Stimulated activated naive CD8-positive, alpha-beta T cell treated with anti-CD3 and anti-CD28 coated beads, Interleukin-15, Interleukin-2, amounts not matched to agents 100 ng/mL and 50 ng/mL, for 24 hours (primary cell): Measurements from ENCODE around the gene HSH2D.
A peak's percentile ranks its signal among the peaks of the same experiment; 100 is the strongest.

ENCODE experiments used
- H3K27ac Mint-ChIP-seq: one replicate; pipeline ENCODE4 v1.8.0; 2021; ENCODE audit warnings: mild to moderate bottlenecking, mixed read lengths
- H3K27me3 Mint-ChIP-seq: one replicate; pipeline ENCODE4 v1.8.0; 2021; ENCODE audit warnings: mixed read lengths
- H3K36me3 Mint-ChIP-seq: one replicate; pipeline ENCODE4 v1.8.0; 2021; ENCODE audit warnings: low read depth, mixed read lengths
- H3K4me1 Mint-ChIP-seq: one replicate; pipeline ENCODE4 v1.8.0; 2021; ENCODE audit warnings: low read depth, mixed read lengths
- H3K4me3 Mint-ChIP-seq: one replicate; pipeline ENCODE4 v1.8.0; 2021; ENCODE audit warnings: mild to moderate bottlenecking, mixed read lengths
- H3K9me3 Mint-ChIP-seq: one replicate; pipeline ENCODE4 v1.8.0; 2021; ENCODE audit warnings: mixed read lengths

Gene HSH2D

DNA sequence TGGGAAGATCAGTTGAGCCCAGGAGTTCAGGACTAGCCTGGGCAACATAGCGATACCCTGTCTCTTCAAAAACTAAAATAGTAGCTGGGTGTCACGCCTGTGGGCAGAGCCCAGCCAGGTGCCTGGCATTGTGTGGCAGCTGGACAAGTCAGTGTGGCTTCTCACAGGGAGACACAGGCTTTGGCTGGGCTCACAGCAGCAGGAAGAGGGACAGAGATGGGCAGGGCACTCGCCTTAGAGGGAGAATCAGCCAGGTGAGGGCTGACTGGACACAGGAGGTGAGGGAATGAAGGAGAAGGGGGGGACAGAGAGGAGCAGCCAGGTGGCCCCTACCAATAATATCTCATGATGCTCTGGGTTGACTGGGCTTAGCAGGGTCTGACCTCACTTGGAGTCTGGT lies 45.0 kb downstream of the HSH2D start:
- Mint-ChIP-seq H3K4me1 (peaks cover 32% of the 10 kb centered on the region), H3K4me3 (no peak overlapping the region), H3K27ac (no peak overlapping the region)

GRCh38 chr19:16190198-16190597 lies 46.7 kb downstream of the HSH2D start:
- Mint-ChIP-seq H3K4me3 (no peak overlapping the region), H3K4me1 (peaks cover 27% of the 10 kb centered on the region), H3K36me3 (peaks cover 45% of the 10 kb centered on the region), H3K27ac (no peak overlapping the region), H3K9me3 (no peaks in the 10 kb centered on the region), H3K27me3 (no peaks in the 10 kb centered on the region)

More for the DNA sequence above, 45.0 kb downstream of the HSH2D start:
- H3K27me3 Mint-ChIP-seq, result no peaks in the 10 kb centered on the region
- no peaks in the 10 kb centered on the region for H3K9me3 Mint-ChIP-seq
- H3K36me3 Mint-ChIP-seq, result peaks cover 40% of the 10 kb centered on the region

GRCh38 chr19:16190736-16191135 lies 47.3 kb downstream of the HSH2D start:
- no peaks in the 10 kb centered on the region for H3K27me3 Mint-ChIP-seq
- no peak overlapping the region for H3K27ac Mint-ChIP-seq
- peaks cover 45% of the 10 kb centered on the region for H3K36me3 Mint-ChIP-seq
- H3K4me3 Mint-ChIP-seq, result no peak overlapping the region
- H3K4me1 Mint-ChIP-seq, result peaks cover 24% of the 10 kb centered on the region
- H3K9me3 Mint-ChIP-seq, result no peaks in the 10 kb centered on the region

GRCh38 chr19:16191216-16191908 lies 47.9 kb downstream of the HSH2D start:
- Mint-ChIP-seq H3K4me3 (no peak overlapping the region), H3K9me3 (no peaks in the 10 kb centered on the region), H3K36me3 (peaks cover 43% of the 10 kb centered on the region), H3K27me3 (no peaks in the 10 kb centered on the region), H3K4me1 (peaks cover 25% of the 10 kb centered on the region), H3K27ac (peak overlapping the region; percentile 76)

GRCh38 chr19:16193466-16193865 lies 50.0 kb downstream of the HSH2D start:
- H3K4me3 Mint-ChIP-seq, result no peak overlapping the region
- H3K9me3 Mint-ChIP-seq, result no peaks in the 10 kb centered on the region
- H3K36me3 Mint-ChIP-seq, result peaks cover 32% of the 10 kb centered on the region
- no peaks in the 10 kb centered on the region for H3K27me3 Mint-ChIP-seq
- peaks cover 20% of the 10 kb centered on the region for H3K4me1 Mint-ChIP-seq
- no peak overlapping the region for H3K27ac Mint-ChIP-seq

GRCh38 chr19:16197188-16197621 lies 53.7 kb downstream of the HSH2D start:
- Mint-ChIP-seq H3K36me3 (peaks cover 14% of the 10 kb centered on the region), H3K27ac (peak overlapping the region; percentile 94), H3K4me1 (peaks cover 49% of the 10 kb centered on the region), H3K4me3 (peak overlapping the region; percentile 88), H3K27me3 (no peaks in the 10 kb centered on the region), H3K9me3 (no peaks in the 10 kb centered on the region)

DNA sequence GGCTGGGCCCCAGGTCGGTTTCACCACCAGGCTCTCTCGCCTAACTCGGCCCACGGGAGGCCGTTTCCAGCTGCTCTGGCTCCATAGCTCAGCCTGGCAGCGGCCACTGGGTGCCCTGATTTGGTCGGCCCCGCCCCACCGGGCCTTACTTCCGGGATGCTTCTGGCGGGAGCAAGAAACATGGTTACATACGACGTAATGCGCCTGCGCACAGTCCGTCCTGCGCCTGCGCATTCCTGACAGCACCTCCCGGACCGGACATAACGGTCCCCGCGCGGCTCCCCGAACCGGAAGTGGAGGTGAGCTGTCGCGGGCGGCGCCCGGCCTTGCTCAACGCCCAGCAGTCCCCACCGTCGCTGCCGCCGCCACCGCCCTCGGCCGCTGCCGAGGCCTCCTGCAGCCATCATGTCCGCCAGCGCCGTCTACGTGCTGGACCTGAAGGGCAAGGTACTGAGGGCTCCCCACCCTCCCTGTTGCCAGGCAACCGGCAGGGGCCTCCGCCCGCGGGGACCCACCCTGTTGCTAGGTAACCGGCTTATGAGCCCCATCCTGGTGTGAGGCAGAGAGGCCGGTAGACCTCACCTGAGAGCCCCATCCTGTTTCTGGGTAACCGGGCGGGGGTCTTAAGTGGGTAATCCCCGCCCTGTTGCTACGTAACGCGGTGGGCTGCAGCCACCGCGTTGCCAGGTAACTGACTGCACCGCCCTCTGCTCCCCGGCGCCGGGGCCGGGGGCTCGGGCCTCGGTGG lies 54.3 kb downstream of the HSH2D start, which contains the start of gene AP1M1:
AP1M1 (plus strand) TSS at position 290 of the 748 bp plus-strand sequence; CDS start at position 406, 116 bp downstream.
- H3K4me1 Mint-ChIP-seq, result peaks cover 53% of the 10 kb centered on the region
- peak within 1 kb of the TSS; percentile 94 for H3K27ac Mint-ChIP-seq
- H3K4me3 Mint-ChIP-seq, result peak within 1 kb of the TSS; percentile 88
- peaks cover 20% of the 10 kb centered on the region for H3K36me3 Mint-ChIP-seq
- H3K27me3 Mint-ChIP-seq, result no peaks in the 10 kb centered on the region
- H3K9me3 Mint-ChIP-seq, result no peaks in the 10 kb centered on the region

DNA sequence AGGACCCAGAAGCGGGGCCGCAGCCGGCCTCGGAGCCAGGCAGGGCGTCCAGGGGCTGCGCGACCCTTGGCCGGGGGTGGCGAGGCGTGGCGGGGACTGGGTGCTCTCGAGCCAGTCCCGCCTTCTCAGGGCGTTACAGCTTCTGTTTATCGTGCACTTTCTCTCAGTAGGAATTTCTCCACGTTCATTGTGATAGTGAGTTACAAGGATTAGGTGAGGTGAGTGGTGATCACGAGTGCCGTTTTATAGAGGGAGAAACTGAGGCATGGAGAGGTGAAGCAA lies 54.8 kb downstream of the HSH2D start:
- Mint-ChIP-seq H3K27ac (peak overlapping the region; percentile 74), H3K9me3 (no peaks in the 10 kb centered on the region), H3K4me3 (peak overlapping the region; percentile 88), H3K27me3 (no peaks in the 10 kb centered on the region), H3K4me1 (peaks cover 58% of the 10 kb centered on the region), H3K36me3 (peaks cover 24% of the 10 kb centered on the region)

DNA sequence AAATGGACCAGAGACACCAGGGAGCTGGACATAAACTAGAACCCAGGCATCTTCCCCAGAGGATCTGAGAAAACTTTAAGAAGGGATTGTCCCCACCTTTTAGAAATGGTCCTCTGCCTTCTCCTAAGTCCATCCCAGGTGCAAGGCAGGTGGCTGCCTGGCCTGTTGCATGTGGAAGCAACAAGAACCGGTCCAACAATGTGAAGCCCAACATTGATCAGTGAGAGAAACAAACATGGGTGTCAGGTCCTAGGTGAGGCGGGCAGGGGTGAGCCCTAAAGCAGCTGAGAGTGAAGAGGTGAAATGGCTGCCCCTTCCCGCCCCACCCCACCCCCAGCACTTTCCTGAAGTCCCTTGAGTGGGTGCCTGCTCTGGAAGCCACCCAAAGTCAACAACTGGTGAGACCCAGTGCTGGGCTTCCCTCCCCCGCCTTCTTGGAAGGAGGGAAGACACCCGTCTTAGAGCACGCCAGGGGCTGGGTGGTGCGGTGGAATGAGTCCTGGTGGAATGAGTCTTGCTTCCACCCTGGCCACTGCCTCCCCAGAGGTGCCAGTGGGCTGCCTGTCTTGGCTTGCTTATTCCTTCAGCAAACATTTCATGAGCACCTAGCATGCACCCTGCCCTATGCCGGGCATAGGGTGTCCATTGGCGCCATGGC lies 55.9 kb downstream of the HSH2D start:
- H3K9me3 Mint-ChIP-seq, result no peaks in the 10 kb centered on the region
- peaks cover 58% of the 10 kb centered on the region for H3K4me1 Mint-ChIP-seq
- H3K36me3 Mint-ChIP-seq, result peaks cover 31% of the 10 kb centered on the region
- H3K4me3 Mint-ChIP-seq, result peak overlapping the region; percentile 88
- H3K27me3 Mint-ChIP-seq, result no peaks in the 10 kb centered on the region
- peak overlapping the region; percentile 85 for H3K27ac Mint-ChIP-seq

- H3K4me1 Mint-ChIP-seq, result peaks cover 58% of the 10 kb centered on the region
- H3K4me3 Mint-ChIP-seq, result peak overlapping the region; percentile 40
- H3K27me3 Mint-ChIP-seq, result no peaks in the 10 kb centered on the region
- H3K27ac Mint-ChIP-seq, result peak overlapping the region; percentile 85
- H3K9me3 Mint-ChIP-seq, result no peaks in the 10 kb centered on the region
- peaks cover 32% of the 10 kb centered on the region for H3K36me3 Mint-ChIP-seq
These were observed 56.8 kb downstream of the HSH2D start for GRCh38 chr19:16200038-16201010.

- Mint-ChIP-seq H3K27ac (peak overlapping the region; percentile 85), H3K4me1 (peaks cover 56% of the 10 kb centered on the region), H3K36me3 (peaks cover 32% of the 10 kb centered on the region), H3K27me3 (no peaks in the 10 kb centered on the region), H3K9me3 (no peaks in the 10 kb centered on the region), H3K4me3 (peak overlapping the region; percentile 38)
These were observed 57.5 kb downstream of the HSH2D start for GRCh38 chr19:16201011-16201391.

DNA sequence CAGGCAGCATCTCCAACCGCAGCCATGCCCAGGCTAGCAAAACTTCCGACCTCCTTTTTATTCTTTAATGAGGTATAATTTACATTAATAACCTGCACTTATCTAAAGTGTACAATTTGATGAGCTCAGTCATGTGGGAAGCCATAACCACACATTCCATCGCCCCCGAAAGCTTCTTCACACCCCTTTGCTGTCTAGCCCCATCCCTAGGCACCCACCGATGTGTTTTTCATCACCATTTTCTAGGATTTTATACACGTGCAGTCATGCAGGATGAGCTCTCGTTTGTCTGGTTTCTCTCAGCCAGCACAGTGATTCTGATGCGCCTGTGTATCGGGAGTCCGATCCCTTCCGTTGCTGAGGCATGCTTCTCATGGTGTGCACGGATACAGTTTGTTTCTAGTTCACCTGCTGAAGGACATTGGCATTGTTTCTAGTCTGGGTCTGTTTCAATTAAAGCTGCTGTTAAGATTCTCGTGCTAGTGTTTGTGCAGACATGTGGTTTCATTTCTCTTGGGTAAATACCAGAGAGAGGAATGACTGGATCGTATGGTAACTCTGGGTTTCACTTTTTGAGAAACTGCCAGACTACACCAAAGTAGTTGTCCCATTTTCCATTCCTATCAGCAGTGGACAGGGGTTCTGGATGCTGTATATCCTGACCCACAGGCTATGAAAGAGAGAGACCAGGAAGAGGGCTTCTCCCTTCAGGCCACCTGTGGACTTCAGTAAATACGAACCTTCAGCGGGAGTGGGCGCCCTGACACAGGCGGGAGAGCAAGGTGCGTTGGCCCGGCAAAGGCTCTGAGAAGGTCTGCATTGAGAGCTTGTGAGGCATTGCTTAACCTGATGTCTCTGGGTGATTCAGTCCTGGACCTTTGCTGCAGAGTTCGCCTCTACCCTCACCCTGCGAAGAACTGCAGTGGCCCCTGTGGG lies 59.1 kb downstream of the HSH2D start:
- no peak overlapping the region for H3K4me3 Mint-ChIP-seq
- H3K36me3 Mint-ChIP-seq, result peaks cover 41% of the 10 kb centered on the region
- H3K27me3 Mint-ChIP-seq, result no peaks in the 10 kb centered on the region
- H3K9me3 Mint-ChIP-seq, result no peaks in the 10 kb centered on the region
- H3K4me1 Mint-ChIP-seq, result peaks cover 63% of the 10 kb centered on the region
- H3K27ac Mint-ChIP-seq, result peak overlapping the region; percentile 80

- peaks cover 69% of the 10 kb centered on the region for H3K4me1 Mint-ChIP-seq
These were observed 59.9 kb downstream of the HSH2D start for GRCh38 chr19:16203256-16204004.

More at GRCh38 chr19:16203256-16204004, 59.9 kb downstream of the HSH2D start:
- peaks cover 49% of the 10 kb centered on the region for H3K36me3 Mint-ChIP-seq
- H3K9me3 Mint-ChIP-seq, result no peaks in the 10 kb centered on the region
- H3K27me3 Mint-ChIP-seq, result no peaks in the 10 kb centered on the region
- H3K4me3 Mint-ChIP-seq, result no peak overlapping the region
- H3K27ac Mint-ChIP-seq, result no peak overlapping the region
